GM18520 (cell line): ENCODE data around the gene WDR74.
A peak's percentile ranks its signal among the peaks of the same experiment; 100 is the strongest.
"Not testable (repeated sequence)": the region's sequence is repeated elsewhere in the genome, so short reads cannot be mapped to it uniquely, and the experiment has no call there.

Experiments
- ATAC-seq: cut with Tn5 transposase; IDR thresholded peaks from one replicate; pipeline ENCODE4 v1.9.1; 2021; ENCODE audit not compliant: unreplicated experiment

WDR74 gene

GRCh38 chr11:62860835-62861563 is 21.6 kb upstream of the WDR74 start:
- no peak for ATAC-seq

GRCh38 chr11:62859281-62859703 is 19.9 kb upstream of the WDR74 start:
- not testable (repeated sequence) for ATAC-seq

GRCh38 chr11:62858201-62858600 is 18.8 kb upstream of the WDR74 start:
- ATAC-seq: no peak

DNA sequence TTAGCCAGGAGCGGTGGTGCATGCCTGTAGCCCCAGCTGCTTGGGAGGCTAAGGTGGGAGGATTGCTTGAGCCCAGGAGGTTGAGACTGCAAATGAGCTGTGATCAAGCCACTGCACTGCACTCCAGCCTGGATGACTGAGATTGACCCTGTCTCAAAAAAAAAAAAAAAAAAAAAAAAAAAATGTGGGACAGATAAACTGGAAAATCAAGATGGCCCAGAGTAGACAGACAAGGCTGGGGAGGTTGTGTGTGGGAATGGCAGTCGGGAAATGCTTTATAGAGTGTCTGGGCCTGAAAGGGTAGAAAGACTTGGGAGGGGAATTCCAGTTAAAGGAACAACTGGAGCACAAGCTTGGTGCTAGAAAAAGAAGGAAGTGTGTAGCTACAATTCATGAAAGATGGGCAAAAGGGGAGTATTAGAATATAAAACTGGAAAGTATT is 18.2 kb upstream of the WDR74 start:
- no peak for ATAC-seq

GRCh38 chr11:62856333-62856895 is 17.0 kb upstream of the WDR74 start:
- no peak for ATAC-seq

- peak; percentile 87 for ATAC-seq
Observed at GRCh38 chr11:62855571-62856332, 16.4 kb upstream of the WDR74 start.

- ATAC-seq: no peak
Observed at GRCh38 chr11:62854825-62855570, 15.6 kb upstream of the WDR74 start.

DNA sequence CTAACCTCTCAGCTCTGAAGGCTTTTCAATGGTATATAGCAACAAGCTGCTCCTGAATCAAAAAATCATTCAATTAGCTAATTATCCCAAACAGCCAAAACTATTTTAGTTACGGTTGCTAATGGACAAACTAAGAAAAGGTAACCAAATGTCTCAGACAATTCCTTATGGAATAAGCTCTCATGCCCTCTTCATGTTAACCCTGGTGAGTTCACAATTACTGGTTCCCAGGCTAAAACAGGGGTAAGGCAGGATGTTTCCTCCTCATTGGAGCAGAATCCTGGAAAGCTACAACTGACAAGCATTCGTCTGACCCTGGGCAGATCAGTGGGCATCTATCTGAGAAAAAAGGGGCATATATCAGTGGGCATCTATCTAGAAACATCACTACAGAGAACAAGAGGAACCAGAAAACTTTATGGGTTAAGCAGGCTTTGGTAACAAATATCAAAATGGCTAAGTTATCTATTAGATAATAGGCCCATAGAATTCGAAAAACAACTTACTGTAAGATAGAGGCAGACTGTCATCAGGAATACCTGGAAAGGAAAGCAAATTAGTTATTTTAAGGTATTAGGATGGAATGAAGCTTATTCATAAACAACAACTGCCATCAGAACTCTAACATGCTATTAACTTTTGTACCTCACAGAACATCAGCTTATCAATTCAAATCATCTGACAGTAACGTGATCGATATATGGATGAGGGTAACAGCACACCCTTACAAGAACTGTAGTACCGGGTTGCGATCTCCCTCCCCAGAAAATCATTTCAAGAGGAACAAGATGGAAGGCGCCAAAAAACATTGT is 14.8 kb upstream of the WDR74 start:
- no peak for ATAC-seq

GRCh38 chr11:62853279-62853965 is 14.0 kb upstream of the WDR74 start:
- no peak for ATAC-seq

DNA sequence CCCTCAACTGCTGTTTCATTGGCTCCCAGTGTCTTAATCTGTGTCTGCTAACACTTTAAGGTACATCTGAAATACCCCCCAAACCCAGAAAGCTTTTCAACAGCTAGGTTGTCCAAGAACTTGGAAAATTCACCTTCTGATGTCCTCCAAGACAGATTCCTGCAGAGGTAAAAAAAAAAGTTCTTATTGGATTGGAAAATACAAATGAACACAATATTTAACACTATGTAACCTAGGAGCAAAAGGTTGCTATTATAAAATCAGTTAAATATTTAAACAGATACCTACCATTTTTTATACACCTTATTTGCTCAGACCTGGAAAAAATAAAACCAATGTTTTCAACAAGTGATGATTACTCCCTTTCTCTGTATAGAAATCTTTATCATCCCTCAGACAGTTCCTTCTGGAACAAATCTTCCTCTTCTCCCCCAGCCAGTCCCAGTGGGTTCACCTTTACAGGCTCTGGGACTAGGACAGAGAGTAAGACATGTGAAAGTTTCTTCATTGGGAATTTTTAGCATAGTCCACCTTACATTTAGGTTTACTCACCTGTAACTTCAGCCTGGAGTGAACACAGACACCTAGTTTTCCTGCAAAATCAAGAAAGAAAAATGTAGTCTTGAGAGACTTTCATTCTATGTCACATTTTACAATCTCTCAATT is 13.3 kb upstream of the WDR74 start:
- ATAC-seq: no peak

DNA sequence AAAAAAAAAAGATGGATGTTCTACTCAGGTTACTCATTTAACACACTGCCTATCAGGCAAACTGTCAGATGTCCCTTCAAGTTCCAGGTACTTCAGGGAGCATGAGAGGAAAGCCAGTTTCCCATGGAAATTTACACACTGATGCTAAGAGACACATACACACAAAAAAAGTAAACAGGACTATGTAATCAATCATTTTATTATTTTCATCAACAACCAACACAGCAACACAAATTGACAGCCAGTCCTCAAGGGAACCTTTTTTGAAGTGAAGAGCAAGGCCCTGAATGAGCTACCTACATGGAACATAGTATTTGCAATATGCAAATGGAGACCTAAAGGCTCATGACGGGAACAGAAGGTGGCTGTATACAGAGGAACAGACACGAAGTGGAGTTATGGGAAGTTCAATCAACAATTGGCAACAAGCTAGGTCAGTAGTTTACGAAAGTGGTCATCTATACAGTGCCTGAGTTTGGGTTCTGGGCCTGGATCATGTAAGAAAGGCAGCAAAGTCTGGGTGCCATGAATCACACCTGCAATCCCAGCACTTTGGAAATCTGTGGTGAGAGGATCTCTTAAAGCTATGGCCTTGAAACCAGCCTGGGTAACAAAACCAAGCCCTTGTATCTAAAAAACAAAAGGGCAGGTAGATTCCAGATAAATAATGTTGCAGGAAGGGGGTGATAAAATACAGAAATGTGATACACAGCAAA is 12.6 kb upstream of the WDR74 start:
- ATAC-seq: no peak

DNA sequence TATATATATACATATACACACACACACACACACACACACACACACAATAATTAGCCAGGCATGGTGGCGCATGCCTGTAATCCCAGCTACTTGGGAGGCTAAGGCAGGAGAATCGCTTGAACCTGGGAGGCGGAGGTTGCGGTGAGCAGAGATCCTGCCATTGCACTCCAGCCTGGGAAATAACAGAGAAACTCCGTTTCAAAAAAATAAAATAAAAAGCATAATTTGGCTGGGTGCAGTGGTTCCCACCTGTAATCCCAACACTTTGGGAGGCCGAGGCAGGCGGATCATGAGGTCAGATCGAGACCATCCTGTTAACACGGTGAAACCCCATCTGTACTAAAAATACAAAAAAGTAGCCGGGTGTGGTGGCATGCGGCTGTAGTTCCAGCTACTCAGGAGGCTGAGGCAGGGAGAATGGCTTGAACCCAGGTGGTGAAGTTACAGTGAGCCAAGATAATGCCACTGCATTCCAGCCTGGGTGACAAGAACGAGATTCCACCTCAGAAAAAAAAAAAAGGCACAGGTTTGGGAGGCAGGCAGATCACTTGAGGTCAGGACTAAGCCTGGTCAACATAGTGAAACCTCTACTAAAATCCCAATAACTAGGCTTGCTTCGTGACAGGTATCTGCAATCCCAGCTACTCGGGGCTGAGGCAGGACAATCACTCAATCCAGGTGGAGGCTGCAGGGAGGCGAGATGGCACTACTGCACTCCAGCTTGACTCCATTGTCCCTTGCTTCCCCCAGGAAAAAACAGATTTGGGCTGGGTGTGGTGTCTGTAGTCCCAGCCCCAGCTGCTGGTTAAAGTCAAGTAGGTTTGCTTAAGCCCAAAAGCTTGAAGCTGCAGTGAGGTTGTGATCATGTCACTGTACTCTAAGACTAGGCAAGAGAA is 11.8 kb upstream of the WDR74 start:
- no peak for ATAC-seq

DNA sequence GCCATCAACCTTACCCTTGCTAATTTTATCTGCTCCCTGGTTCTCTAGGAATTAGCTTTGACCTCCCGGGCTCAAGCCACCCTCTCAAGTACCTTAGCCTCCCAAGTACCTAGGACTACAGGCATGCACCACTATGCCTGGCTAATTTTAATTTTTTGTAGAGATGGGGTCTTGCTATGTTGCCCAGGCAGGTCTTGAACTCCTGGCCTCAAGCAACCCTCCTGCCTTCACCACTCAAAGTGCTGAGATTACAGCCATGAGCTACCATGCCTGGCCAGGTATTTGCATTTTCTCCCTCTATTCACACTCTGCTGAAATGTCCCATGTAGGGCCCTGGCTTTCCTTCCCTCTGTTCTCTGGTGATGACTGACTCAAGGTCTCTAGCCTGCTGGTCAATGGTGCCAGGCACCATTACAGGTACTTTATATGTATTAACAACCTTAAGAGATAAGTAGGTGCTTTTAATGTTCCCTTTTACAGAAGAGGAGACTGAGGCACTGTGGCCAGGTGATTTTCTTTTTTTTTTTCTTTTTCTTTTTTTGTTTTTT is 8.5 kb upstream of the WDR74 start:
- no peak for ATAC-seq

DNA sequence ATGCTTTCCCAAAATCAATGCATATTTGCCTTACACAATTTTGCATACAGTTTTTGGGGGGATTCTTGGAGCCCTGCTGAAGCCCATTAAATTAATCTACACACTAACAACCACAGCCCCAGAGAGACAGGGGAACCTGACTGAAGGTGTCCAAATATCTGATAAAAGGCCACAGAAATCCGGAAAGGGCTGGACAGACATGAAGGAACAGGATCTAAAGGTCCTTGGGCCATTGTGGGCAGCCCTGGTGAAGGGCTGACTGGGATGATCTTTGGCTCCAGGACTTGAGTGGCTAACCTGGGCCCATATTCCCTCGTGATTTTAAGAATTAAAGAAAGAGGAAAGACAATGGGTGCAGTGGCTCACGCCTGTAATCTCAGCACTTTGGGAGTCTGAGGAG is 6.8 kb upstream of the WDR74 start:
- ATAC-seq: no peak

- no peak for ATAC-seq
Observed at GRCh38 chr11:62844154-62844553, 4.8 kb upstream of the WDR74 start.

- no peak for ATAC-seq
Observed at GRCh38 chr11:62843466-62843865, 4.1 kb upstream of the WDR74 start.

GRCh38 chr11:62842891-62843290 is 3.5 kb upstream of the WDR74 start:
- not testable (repeated sequence) for ATAC-seq
